RWPE2 (cell line): ENCODE data around the gene ADORA2B.

ENCODE experiments used
- ATAC-seq: fragments of 200-7000 bp; cut with Tn5 transposase; 3 replicates; pipeline ENCODE4 v1.9.1; 2021; ENCODE audit warnings: low read depth
- DNase-seq: peaks from one replicate; pipeline ENCODE4 v3.0.0-alpha.2; 2020; ENCODE audit warnings: low spot score
- H3K27ac ChIP-seq: fragments of 450-650 bp; 2 replicates; pipeline ENCODE4 v1.5.1; 2017; ENCODE audit warnings: mild to moderate bottlenecking; ENCODE audit not compliant: poor library complexity, severe bottlenecking
- H3K27me3 ChIP-seq: fragments of 250-450 bp; sonication (Bioruptor Pico); 2 replicates; pipeline ENCODE4 v1.5.1; 2021; ENCODE audit warnings: mild to moderate bottlenecking, moderate library complexity; ENCODE audit not compliant: insufficient read depth, poor library complexity, severe bottlenecking
- H3K36me3 ChIP-seq: fragments of 250-450 bp; sonication (Bioruptor Pico); 2 replicates; pipeline ENCODE4 v1.5.1; 2020; ENCODE audit warnings: low read depth, mild to moderate bottlenecking, moderate library complexity
- H3K4me1 ChIP-seq: fragments of 250-450 bp; sonication (Bioruptor Pico); 2 replicates; pipeline ENCODE4 v1.5.1; 2021; ENCODE audit warnings: mild to moderate bottlenecking, moderate library complexity; ENCODE audit not compliant: insufficient read depth, poor library complexity, severe bottlenecking
- H3K4me3 ChIP-seq: fragments of 250-450 bp; sonication (Bioruptor Pico); 2 replicates; pipeline ENCODE4 v1.5.1; 2021; ENCODE audit warnings: mild to moderate bottlenecking, moderate library complexity; ENCODE audit not compliant: severe bottlenecking
- H3K9me3 ChIP-seq: fragments of 250-450 bp; sonication (Bioruptor Pico); 2 replicates; pipeline ENCODE4 v1.5.1; 2021; ENCODE audit warnings: mild to moderate bottlenecking, moderate library complexity; ENCODE audit not compliant: severe bottlenecking
- CTCF ChIP-seq: fragments of 450-650 bp; IDR thresholded peaks from one replicate; pipeline ENCODE4 v1.5.1; 2017; ENCODE audit warnings: mild to moderate bottlenecking, moderate library complexity; ENCODE audit not compliant: poor library complexity, severe bottlenecking

ADORA2B gene

DNA sequence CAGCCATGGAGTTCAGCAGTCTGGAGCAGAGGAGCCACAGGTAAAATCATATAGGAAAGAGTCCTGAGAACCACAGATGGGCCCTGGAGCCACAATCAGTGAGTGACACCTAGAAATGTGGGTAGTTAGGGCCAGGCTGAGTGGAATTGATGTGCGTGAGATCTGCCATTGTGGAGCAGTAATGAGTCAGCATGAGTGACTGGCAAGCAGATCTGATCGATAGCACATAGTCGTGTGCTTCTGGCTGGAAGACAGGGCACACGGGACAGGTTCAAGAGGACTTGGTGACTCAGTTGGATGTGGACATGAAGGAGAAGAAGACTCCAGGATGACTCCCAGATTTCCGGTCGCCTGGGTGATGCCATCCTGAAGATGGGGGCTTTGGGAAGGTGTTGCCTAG lies 12.3 kb downstream of the ADORA2B start:
- DNase-seq: no peak
- no peaks in the 10 kb centered on the region for H3K27me3 ChIP-seq

DNA sequence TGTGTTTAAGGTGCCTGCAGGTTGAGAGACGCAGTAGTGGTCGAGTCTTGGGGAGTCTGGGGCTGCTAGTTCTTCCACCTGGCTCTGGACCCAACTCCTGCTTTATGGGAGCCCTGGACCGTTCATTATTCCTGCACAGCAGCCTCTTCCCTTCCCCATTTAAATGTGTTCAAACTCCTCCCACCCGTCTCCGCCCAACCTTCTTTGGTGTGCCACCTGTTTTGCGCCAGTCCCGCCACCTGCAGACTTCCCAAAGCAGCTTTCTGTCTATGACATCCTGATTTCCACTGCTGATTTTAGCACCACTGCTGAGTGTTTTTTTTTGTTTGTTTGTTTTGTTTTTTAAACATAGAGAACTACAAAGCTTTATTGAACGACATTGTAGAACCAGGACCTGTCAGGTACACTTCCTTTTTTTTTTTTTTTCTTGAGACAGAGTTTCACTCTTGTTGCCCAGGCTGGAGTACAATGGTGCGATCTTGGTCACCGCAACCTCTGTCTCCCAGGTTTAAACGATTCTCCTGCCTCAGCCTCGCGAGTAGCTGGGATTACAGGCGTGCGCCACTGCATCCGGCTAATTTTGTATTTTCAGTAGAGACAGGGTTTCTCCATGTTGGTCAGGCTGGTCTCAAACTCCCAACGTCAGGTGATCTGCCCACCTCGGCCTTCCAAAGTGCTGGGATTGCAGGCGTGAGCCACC lies 12.8 kb downstream of the ADORA2B start:
- no peak for TF ChIP-seq CTCF
- Histone ChIP-seq H3K27ac (peak overlapping the region; percentile 89), H3K36me3 (no peaks in the 10 kb centered on the region), H3K4me1 (peaks cover 38% of the 10 kb centered on the region), H3K4me3 (no peak overlapping the region), H3K27me3 (no peaks in the 10 kb centered on the region), H3K9me3 (no peaks in the 10 kb centered on the region)
- ATAC-seq: no peak
- no peak for DNase-seq

More for the DNA sequence above, 12.3 kb downstream of the ADORA2B start:
- no peak overlapping the region for H3K4me3 ChIP-seq
- H3K27ac ChIP-seq: peak overlapping the region; percentile 89
- H3K9me3 ChIP-seq: no peaks in the 10 kb centered on the region
- H3K4me1 ChIP-seq: peaks cover 38% of the 10 kb centered on the region
- TF ChIP-seq CTCF: no peak
- no peaks in the 10 kb centered on the region for H3K36me3 ChIP-seq
- no peak for ATAC-seq

DNA sequence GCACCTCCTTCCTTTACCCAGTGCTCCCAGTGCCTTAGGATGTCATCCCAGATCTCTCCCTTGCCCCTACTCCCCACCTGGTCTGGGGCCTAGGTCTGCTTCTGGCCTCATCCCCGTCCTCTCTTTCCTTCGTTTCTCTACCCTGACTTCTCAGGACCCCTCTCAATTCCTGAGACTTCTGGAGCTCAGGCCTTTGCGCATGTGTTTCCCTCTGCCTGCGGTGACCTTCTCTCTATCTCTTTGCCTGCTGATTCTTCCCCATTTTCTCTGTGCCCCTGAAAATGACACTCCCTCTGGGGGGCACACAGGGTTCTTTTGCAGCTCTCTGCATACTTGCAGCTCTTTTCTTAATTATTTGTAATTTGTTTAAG lies 13.5 kb downstream of the ADORA2B start:
- DNase-seq (no peak), ATAC-seq (no peak)
- H3K4me1 ChIP-seq: peaks cover 45% of the 10 kb centered on the region
- H3K27me3 ChIP-seq: no peaks in the 10 kb centered on the region
- no peaks in the 10 kb centered on the region for H3K9me3 ChIP-seq
- H3K4me3 ChIP-seq: no peak overlapping the region
- no peak for TF ChIP-seq CTCF
- peak overlapping the region; percentile 89 for H3K27ac ChIP-seq
- no peaks in the 10 kb centered on the region for H3K36me3 ChIP-seq

- ATAC-seq: peak; percentile 77
- Histone ChIP-seq H3K4me3 (no peak overlapping the region), H3K27me3 (no peaks in the 10 kb centered on the region), H3K9me3 (no peaks in the 10 kb centered on the region), H3K4me1 (peaks cover 55% of the 10 kb centered on the region), H3K27ac (peak overlapping the region; percentile 89), H3K36me3 (no peaks in the 10 kb centered on the region)
- TF ChIP-seq CTCF: no peak
- DNase-seq: peak; percentile 91
Measured at GRCh38 chr17:15963670-15964110, 18.8 kb downstream of the ADORA2B start.

DNA sequence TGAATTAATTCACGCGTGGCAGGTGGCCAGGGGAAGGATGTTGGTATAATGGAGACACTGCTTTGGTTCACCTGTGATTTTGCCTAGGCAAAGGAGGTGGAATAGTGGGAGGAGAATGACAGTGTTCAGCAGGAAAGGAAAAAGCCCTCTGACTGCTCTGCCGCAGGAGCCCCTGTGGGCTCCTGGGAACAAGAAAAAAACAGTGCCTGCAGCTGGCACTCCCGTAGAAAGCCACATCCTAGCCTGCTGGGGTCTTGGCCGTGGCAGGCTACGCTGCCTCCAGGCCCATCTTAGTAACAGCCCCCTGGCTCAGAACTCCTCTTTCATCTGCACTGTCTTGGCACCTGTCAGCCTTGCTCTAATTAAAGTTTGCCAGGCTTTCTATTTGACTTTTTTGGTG lies 20.6 kb downstream of the ADORA2B start:
- H3K4me3 ChIP-seq: no peak overlapping the region
- ATAC-seq (no peak), DNase-seq (no peak)
- peak overlapping the region; percentile 89 for H3K27ac ChIP-seq
- no peak for TF ChIP-seq CTCF
- H3K27me3 ChIP-seq: no peaks in the 10 kb centered on the region
- H3K9me3 ChIP-seq: no peaks in the 10 kb centered on the region
- H3K36me3 ChIP-seq: peaks cover 12% of the 10 kb centered on the region
- peaks cover 45% of the 10 kb centered on the region for H3K4me1 ChIP-seq
